HG03039 (cell line): ENCODE measurements around the gene CRYM.
"Not testable (repeated sequence)": the region's sequence is repeated elsewhere in the genome, so short reads cannot be mapped to it uniquely, and the experiment has no call there.

Source experiments
- ATAC-seq: cut with Tn5 transposase; IDR thresholded peaks from one replicate; pipeline ENCODE4 v1.9.1; 2021; ENCODE audit warnings: mild to moderate bottlenecking, moderate library complexity; ENCODE audit not compliant: unreplicated experiment

The CRYM gene

GRCh38 chr16:21277927-21278706 lies at the start of gene CRYM:
Gene CRYM (minus strand): TSS chr16:21278290. CDS start chr16:21278251, 39 bp downstream.
- ATAC-seq = peak; percentile 45

GRCh38 chr16:21327046-21327445 lies 49.0 kb upstream of the CRYM start:
- ATAC-seq = no peak

GRCh38 chr16:21326459-21326858 lies 48.4 kb upstream of the CRYM start:
- no peak for ATAC-seq

- no peak for ATAC-seq
Observed at GRCh38 chr16:21324267-21324666, 46.2 kb upstream of the CRYM start.

GRCh38 chr16:21322251-21322650 lies 44.2 kb upstream of the CRYM start:
- not testable (repeated sequence) for ATAC-seq

GRCh38 chr16:21321736-21322135 lies 43.6 kb upstream of the CRYM start:
- ATAC-seq = no peak

- no peak for ATAC-seq
Observed at GRCh38 chr16:21314339-21314738, 36.2 kb upstream of the CRYM start.

GRCh38 chr16:21312863-21313372 lies 34.8 kb upstream of the CRYM start:
- not testable (repeated sequence) for ATAC-seq

- not testable (repeated sequence) for ATAC-seq
Observed at GRCh38 chr16:21312046-21312445, 34.0 kb upstream of the CRYM start.

GRCh38 chr16:21306712-21307111 lies 28.6 kb upstream of the CRYM start:
- not testable (repeated sequence) for ATAC-seq

- no peak for ATAC-seq
Observed at GRCh38 chr16:21302898-21303528, 24.9 kb upstream of the CRYM start.

GRCh38 chr16:21302454-21302853 lies 24.4 kb upstream of the CRYM start:
- no peak for ATAC-seq

- ATAC-seq = no peak
Observed at GRCh38 chr16:21301895-21302291, 23.8 kb upstream of the CRYM start.

GRCh38 chr16:21301168-21301894 lies 23.2 kb upstream of the CRYM start:
- peak; percentile 46 for ATAC-seq

- ATAC-seq = peak; percentile 48
Observed at GRCh38 chr16:21300309-21301167, 22.4 kb upstream of the CRYM start.

- ATAC-seq = not testable (repeated sequence)
Observed at GRCh38 chr16:21289789-21290188, 11.7 kb upstream of the CRYM start.

- ATAC-seq = no peak
Observed at GRCh38 chr16:21285314-21285713, 7.2 kb upstream of the CRYM start.

- ATAC-seq = no peak
Observed at GRCh38 chr16:21284414-21284813, 6.3 kb upstream of the CRYM start.

GRCh38 chr16:21283521-21284289 lies 5.6 kb upstream of the CRYM start:
- no peak for ATAC-seq
